Measurements from ENCODE around the gene DYNC1H1. TPM values are rescaled to one million over a fixed set of nuclear protein-coding genes. Genes with fewer than 3 reads are reported as not detected.

The DYNC1H1 gene
- 296 and 381 TPM in 2 replicates for total RNA-seq

GRCh38 chr14:101964297-101965180 is at the start of gene DYNC1H1:
DYNC1H1 (plus strand) TSS chr14:101964573; CDS start chr14:101964692, 119 bp downstream.

DNA sequence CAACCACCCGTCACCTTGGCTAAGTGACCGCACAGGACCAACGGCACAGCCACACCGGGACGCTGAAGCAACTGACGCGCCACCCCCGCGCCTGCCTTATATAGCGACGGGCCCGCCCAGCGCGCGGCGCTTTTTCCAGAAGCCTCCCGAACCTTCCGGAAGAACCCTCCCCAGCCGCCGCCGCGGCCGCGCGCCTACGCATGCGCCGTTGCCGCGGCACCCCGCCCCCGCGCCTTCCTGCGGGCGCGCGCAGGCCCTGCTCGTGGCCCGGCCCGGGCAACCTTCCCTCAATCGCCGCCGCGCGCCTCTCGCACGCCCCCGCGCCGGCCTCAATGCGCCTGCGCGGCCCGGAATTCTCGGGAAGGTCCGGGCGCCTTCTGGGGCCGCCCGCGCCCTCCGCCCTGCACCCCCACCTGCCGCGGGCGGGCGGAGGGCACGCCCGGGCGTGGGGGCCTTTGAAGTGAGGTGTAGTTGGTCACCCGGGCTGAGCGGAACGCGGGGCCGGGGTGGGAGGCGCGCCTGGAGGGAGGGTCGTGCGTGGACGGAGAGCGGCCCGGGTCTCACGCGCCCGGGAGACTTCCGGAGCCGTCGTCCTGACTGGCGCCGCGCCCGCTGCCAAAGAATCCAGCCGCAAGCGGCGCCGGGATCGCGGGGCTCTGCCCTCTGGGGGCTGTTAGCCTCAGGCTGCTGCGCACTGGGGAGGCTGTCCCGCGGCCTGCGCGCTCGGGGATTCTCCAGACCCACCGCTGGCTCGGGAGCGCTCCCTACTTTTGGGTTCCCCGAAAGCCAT is 122.8 kb downstream of the DYNC1H1 start, which contains the start of gene HSP90AA1:
HSP90AA1 (minus strand) TSS at position 73 of the 790 bp plus-strand sequence. CDS start 666 bp downstream, outside the sequence.

Other genes starting within 250 kb of the DYNC1H1 start
- 54.2 and 102 TPM in 2 replicates for gene PPP2R5C, start 202.9 kb upstream of the DYNC1H1 start, total RNA-seq
- gene HSP90AA1, start 122.5 kb downstream of the DYNC1H1 start, total RNA-seq: 418 and 546 TPM in 2 replicates
- gene WDR20, start 175.3 kb downstream of the DYNC1H1 start, total RNA-seq: 7.7 and 14.1 TPM in 2 replicates

All from tracheal epithelial cell (primary cell).